WTC11 (cell line): ENCODE measurements around the gene SCNN1B.

ENCODE experiments used
- TF ChIP-seq, protein P1 (sequence below): sonication (generic); formaldehyde crosslinking; IDR thresholded peaks from 2 replicates; pipeline ENCODE4 v1.8.0; 2022; ENCODE audit warnings: mild to moderate bottlenecking, missing genetic modification reagents
- TF ChIP-seq, protein P2 (sequence below): fragments of 200-600 bp; IDR thresholded peaks from 2 replicates; pipeline ENCODE4 v1.8.0; 2022; ENCODE audit warnings: antibody characterized with exemption

DNA sequence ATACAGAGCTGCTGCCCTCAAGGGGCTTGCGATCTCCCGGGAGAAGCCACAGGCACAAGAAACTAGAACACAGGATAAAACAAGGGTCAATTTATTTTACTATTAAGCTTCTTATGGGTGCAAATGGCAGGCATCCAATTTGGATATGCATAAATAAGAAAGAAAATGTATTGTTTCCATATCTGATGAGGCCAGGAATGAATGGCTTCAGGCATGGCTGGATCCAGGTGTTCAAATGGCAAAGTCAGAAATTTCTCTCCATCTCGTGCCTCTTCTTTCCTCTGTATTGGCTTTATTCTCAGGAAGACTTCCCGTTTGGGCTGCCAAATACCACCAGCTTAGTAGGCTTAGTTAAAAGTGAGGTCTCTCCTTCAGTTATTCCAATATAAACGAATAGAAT is 43.1 kb downstream of the SCNN1B start:
- TF ChIP-seq, protein P1, sequence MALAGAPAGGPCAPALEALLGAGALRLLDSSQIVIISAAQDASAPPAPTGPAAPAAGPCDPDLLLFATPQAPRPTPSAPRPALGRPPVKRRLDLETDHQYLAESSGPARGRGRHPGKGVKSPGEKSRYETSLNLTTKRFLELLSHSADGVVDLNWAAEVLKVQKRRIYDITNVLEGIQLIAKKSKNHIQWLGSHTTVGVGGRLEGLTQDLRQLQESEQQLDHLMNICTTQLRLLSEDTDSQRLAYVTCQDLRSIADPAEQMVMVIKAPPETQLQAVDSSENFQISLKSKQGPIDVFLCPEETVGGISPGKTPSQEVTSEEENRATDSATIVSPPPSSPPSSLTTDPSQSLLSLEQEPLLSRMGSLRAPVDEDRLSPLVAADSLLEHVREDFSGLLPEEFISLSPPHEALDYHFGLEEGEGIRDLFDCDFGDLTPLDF (CRISPR knock-in tag) = no peak
- TF ChIP-seq, protein P2, sequence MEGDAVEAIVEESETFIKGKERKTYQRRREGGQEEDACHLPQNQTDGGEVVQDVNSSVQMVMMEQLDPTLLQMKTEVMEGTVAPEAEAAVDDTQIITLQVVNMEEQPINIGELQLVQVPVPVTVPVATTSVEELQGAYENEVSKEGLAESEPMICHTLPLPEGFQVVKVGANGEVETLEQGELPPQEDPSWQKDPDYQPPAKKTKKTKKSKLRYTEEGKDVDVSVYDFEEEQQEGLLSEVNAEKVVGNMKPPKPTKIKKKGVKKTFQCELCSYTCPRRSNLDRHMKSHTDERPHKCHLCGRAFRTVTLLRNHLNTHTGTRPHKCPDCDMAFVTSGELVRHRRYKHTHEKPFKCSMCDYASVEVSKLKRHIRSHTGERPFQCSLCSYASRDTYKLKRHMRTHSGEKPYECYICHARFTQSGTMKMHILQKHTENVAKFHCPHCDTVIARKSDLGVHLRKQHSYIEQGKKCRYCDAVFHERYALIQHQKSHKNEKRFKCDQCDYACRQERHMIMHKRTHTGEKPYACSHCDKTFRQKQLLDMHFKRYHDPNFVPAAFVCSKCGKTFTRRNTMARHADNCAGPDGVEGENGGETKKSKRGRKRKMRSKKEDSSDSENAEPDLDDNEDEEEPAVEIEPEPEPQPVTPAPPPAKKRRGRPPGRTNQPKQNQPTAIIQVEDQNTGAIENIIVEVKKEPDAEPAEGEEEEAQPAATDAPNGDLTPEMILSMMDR = no peak
